Activated CD4-positive, alpha-beta T cell treated with anti-CD3 and anti-CD28 coated beads, Interleukin-2, amount 50 U/mL, for 4 hours (primary cell): ENCODE data around the gene EDNRA.

Experiments
- DNase-seq, 2 experiments: peaks; one replicate each; pipeline ENCODE4 v3.0.0-alpha.2; 2020

EDNRA gene

DNA sequence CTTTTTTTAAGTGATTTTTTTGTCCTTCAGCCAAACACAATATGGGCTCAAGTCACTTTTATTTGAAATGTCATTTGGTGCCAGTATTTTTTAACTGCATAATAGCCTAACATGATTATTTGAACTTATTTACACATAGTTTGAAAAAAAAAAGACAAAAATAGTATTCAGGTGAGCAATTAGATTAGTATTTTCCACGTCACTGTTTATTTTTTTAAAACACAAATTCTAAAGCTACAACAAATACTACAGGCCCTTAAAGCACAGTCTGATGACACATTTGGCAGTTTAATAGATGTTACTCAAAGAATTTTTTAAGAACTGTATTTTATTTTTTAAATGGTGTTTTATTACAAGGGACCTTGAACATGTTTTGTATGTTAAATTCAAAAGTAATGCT lies 62.1 kb downstream of the EDNRA start:
- DNase-seq: no peak

- no peak for DNase-seq
Measured at GRCh38 chr4:147546349-147546748, 65.5 kb downstream of the EDNRA start.

- no peak for DNase-seq
Measured at GRCh38 chr4:147547314-147548056, 66.6 kb downstream of the EDNRA start.

- DNase-seq: no peak
Measured at GRCh38 chr4:147548256-147548655, 67.4 kb downstream of the EDNRA start.

DNA sequence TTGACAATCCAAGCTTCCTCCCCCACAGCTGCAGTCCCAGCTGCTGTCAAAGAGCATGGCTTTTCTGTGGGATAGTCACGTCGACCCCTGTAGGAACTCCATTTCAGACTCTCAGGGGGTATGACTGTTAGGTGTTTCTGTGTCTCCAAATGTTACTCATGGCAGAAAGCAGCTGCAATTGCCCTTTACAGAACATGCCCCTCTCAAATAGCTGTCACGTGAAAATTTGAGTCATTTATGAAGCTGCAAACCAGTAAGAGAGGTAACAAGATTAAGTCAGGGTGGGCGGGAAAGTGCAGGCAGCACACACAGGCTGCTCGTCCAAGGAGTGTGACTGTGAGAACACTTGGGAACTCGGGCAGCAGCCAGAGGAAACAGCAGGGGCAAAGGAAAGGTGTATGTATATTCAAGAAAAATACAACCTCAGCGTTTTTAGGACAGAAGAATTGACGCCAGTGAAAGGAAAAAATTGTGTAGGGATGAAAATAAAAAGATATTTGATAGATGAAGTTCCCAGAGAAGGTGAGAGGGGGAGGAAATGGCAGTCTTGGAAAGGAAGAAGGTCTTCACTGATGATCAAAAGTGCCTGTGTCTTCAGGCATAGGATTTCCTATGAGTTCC lies 69.8 kb downstream of the EDNRA start:
- DNase-seq: no peak

GRCh38 chr4:147560625-147561024 lies 79.7 kb downstream of the EDNRA start:
- DNase-seq: no peak

GRCh38 chr4:147566762-147567161 lies 85.9 kb downstream of the EDNRA start:
- no peak for DNase-seq

DNA sequence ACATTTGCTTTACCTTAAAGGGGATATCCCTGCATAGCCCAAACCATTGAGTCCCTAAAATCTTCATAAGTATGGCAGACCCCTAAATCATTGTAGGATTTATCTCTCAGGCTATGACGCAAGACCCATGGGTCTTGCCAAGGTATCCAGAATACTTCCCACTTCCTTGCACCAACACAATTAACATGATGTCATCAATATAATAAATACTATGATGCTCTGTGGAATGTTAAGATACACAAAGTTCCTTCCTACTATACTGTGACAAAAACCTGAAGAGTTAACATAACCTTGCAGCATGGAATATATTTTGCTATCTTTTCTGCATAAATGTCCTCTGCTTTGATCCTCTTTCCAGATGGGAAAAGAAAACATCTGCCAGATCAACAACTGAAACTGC lies 86.4 kb downstream of the EDNRA start:
- DNase-seq: no peak

GRCh38 chr4:147570616-147571015 lies 89.7 kb downstream of the EDNRA start:
- no peak for DNase-seq

DNA sequence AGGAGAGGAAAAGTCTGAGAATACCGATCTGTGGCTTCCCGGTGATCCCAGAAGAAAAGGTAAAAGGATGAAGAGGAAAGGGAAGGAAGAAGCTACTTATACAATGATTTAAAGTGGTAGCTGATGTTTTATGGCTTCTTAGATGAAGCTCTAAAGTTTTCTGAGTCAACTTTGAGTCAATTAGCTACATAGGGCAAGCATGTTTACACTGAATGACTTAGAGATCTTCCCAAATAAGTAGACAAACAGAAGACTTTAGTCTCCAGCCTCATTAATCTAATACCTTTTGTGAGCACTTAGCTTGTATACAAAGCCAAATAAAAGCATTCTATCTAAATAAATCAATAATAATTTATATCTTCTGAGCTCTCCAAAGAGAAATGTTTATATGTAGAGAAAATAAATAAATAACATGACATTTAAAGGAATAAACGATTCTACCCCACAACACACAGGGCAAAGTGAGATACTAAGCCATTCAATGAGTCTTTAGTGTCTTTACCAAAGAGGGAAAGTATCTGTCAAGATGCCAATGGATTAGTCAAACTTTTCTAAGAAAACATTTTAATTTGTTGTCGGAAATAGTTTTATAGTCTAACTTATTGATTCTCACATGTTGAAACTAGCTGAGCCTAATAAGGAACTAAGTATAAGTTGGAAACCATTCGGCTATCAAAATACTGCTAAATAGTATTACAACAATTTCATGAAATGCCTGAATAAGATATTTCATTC lies 90.3 kb downstream of the EDNRA start:
- DNase-seq: no peak

GRCh38 chr4:147576084-147576483 lies 95.2 kb downstream of the EDNRA start:
- no peak for DNase-seq

- DNase-seq: no peak
Measured at GRCh38 chr4:147578051-147578476, 97.2 kb downstream of the EDNRA start.

GRCh38 chr4:147578593-147578992 lies 97.7 kb downstream of the EDNRA start:
- DNase-seq: no peak

DNA sequence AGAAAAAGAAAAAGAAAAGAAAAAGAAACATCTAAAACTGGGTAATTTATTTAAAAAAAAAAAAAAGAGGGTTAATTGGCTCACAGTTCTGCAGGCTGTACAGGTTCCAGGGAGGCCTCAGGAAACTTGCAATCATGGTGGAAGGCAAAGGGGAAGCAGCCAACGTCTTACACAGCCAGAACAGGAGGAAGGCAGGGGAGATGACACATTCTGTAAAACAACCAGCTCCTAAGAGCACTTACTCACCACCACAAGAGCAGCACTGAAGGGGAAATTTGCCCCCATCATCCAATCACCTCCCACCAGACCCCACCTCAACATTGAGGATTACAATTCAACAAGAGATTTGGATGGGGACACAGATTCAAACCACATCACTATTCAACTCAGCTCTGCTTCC lies 99.5 kb downstream of the EDNRA start:
- no peak for DNase-seq

- no peak for DNase-seq
Measured at GRCh38 chr4:147581606-147582350, 100.9 kb downstream of the EDNRA start.

DNA sequence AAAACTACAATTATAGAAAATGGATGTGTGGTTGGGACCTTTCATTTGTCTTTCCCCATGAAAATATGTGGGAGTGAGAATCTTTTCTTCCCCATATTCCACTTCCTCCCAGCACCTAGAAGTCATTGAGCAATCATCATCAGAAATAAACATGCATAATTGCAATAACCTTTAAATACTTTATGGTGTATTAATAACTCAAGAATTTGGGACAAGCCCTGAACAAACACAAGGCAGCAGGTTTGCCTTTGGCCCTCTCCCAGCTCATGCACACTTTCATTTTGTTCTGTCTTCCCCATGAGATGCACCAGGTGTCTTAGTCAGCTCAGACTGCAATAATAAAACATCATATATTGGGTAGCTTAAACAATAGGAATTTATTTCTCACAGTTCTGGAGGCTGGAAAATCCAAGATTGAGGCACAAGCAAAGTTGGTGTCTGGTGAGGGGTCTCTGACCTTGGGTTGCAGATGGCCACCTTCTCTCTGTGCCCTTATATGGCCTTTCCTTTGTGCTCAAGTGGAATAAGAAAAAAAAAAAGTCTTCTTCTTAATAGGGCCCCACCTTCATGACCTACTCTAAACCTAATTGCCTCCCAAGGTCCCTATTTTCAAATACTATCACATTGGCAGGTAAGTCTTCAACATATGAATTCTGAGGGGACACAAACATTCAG lies 101.6 kb downstream of the EDNRA start:
- no peak for DNase-seq

GRCh38 chr4:147583876-147584275 lies 103.0 kb downstream of the EDNRA start:
- no peak for DNase-seq

GRCh38 chr4:147586032-147586431 lies 105.1 kb downstream of the EDNRA start:
- no peak for DNase-seq

DNA sequence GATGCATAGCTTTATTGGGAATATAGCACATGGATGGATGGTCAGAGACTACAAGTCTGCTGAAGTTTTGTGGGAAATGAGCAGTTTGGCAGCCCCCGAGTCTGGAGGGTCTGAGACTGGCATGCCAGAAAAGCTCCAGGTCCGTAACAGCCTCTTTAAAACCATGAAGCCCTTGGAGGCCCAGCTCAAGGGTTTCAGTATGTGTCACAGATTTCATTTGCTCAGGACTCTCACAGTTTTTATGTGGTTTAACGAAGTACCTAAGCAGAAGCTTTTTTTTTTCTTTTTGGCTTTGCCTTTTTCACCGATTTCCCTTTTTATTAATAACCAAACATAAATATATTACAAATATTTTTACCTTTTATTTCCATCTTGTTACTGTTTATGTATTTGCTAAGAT lies 105.7 kb downstream of the EDNRA start:
- DNase-seq: no peak

DNA sequence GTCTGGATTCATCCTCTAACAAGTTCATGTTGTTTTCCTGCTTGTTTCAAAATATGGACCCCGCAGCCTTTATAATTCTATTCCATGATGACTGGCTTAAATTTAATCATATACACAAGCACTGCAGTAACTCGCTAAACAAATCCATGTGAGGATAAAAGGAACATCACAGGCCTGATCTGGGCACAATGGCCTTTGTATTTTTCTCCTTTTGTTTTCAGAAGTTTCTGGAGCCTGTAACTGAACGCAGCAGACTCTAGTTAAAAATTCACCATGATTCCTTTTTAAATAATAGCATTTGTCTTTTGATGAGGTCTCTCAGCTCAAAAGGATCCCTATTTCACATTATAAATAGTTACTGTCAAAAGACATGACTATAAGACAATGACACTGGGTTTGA lies 106.1 kb downstream of the EDNRA start:
- no peak for DNase-seq

DNA sequence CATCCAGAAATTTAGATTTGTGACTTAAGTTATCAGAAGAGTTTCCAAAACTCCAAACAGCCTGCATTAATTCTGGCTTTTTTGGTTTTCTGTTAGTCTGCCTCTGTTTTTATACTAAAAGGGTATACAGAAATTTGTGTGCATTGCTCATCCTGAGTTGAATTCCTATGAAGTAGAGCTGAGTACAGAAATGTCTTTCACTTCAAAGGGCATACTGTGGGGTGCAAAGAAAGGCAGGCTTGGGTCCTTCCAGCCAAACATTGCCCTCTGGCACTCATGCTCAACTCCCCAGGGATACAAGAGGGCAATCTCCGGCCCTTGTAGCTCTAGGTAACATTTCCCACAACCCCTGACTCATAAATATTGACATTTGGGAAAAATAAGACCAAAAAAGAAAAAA lies 108.7 kb downstream of the EDNRA start:
- DNase-seq: no peak

DNA sequence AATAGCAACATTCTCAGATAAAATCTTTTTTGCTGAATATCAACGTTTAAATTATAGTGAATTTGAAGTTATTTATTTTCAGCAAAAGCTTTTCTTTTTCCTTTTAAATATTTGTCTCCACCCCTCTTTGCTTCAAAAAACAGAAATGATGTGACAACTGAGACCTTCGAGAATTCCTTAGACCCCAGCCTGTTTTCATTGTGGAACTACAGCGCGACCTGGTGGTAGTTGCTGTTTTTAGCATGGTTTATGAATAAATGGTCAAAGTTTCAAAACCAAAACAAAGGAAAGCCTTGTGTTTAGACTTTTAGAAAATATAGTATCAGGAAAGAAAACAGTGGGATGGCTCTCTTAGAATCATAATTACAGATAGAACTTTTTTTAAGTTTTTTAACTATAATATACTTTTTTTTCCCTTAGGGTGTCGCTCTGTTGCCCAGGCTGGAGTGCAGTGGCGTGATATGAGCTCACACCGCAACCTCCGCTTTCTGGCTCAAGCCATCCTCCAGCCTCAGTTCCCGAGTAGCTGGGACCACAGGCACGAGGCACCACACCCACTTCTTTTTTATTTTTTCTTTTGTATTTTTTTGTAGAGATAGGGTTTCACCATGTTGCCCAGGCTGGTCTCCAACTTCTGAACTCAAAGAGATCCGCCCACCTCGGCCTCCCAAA lies 109.5 kb downstream of the EDNRA start:
- peak; percentile 20 to 22 for DNase-seq
